H1 (cell line): Measurements from ENCODE around the gene ABHD2. TPM values are rescaled to one million over a fixed set of nuclear protein-coding genes. Genes with fewer than 3 reads are reported as not detected.

Source experiments
- CTCF ChIA-PET: fragments of 300-600 bp; sonication (Branson Sonifier 250); formaldehyde crosslinking; loops from one replicate; lab custom pipeline; 2021; ENCODE audit not compliant: partially characterized antibody; lab: Charles Lee
- POLR2A ChIA-PET: fragments of 300-600 bp; sonication (Branson Sonifier 250); formaldehyde crosslinking; loops from one replicate; lab custom pipeline; 2021; ENCODE audit warnings: inconsistent platforms; ENCODE audit not compliant: partially characterized antibody; lab: Charles Lee
- DNase-seq, 2 experiments: peaks; one replicate each; pipeline versions ENCODE4 v3.0.0 to v3.0.0-alpha.2; 2010 to 2022; ENCODE audit warnings: low spot score in 2 of 2, low read depth in 1 of 2, mixed read lengths in 1 of 2
- FAIRE-seq: peaks from 2 replicates; lab custom pipeline; 2011; peaks lifted over from hg19 to GRCh38; lab: Jason Lieb, UNC
- H2AFZ ChIP-seq: 2 replicates; pipeline ENCODE4 v1.8.1; 2012; ENCODE audit warnings: low read length, inconsistent platforms
- H2AK5ac ChIP-seq: 2 replicates; pipeline ENCODE4 v1.6.1; 2013; ENCODE audit warnings: low read depth, low read length
- H2BK120ac ChIP-seq: replicated peaks from 2 replicates; pipeline ENCODE3; 2013; ENCODE audit warnings: low read depth, low read length, inconsistent platforms
- H2BK12ac ChIP-seq: 2 replicates; pipeline ENCODE4 v1.6.1; 2013; ENCODE audit warnings: low read depth, low read length
- H2BK15ac ChIP-seq: 2 replicates; pipeline ENCODE4 v1.6.1; 2013; ENCODE audit warnings: low read length
- H2BK20ac ChIP-seq: 2 replicates; pipeline ENCODE4 v1.6.1; 2013; ENCODE audit warnings: low read length
- H2BK5ac ChIP-seq: 2 replicates; pipeline ENCODE4 v1.6.1; 2013; ENCODE audit warnings: low read depth, low read length
- H3K14ac ChIP-seq: 2 replicates; pipeline ENCODE4 v1.6.1; 2013; ENCODE audit warnings: inconsistent platforms; ENCODE audit not compliant: insufficient read length
- H3K18ac ChIP-seq: 2 replicates; pipeline ENCODE4 v1.6.1; 2013; ENCODE audit warnings: low read length; ENCODE audit errors: extremely low read depth
- H3K23ac ChIP-seq: 2 replicates; pipeline ENCODE4 v1.6.1; 2013; ENCODE audit warnings: inconsistent platforms; ENCODE audit not compliant: insufficient read length
- H3K23me2 ChIP-seq: 2 replicates; pipeline ENCODE4 v1.6.1; 2013; ENCODE audit warnings: low read depth, low read length
- H3K27ac ChIP-seq: 2 replicates; pipeline ENCODE4 v1.6.1; 2011; ENCODE audit warnings: low read depth, low read length, inconsistent platforms
- H3K27me3 ChIP-seq, 4 experiments: replicated peaks in 1 of 4; 1 replicate in 1 of 4; 2 replicates in 3 of 4; pipeline versions ENCODE4 v1.6.1 to v1.8.1; 2011 to 2013; ENCODE audit warnings: low read length in 3 of 4, mild to moderate bottlenecking in 3 of 4, inconsistent platforms in 2 of 4, mixed read lengths in 2 of 4, moderate library complexity in 1 of 4; ENCODE audit not compliant: control insufficient read depth in 3 of 4, insufficient read depth in 3 of 4; ENCODE audit errors: extremely low read depth in 1 of 4
- H3K36me3 ChIP-seq, 4 experiments: 2 replicates each; pipeline versions ENCODE4 v1.6.1 to v1.8.1; 2011 to 2013; ENCODE audit warnings: mild to moderate bottlenecking in 4 of 4, low read length in 3 of 4, moderate library complexity in 2 of 4, control low read depth in 1 of 4, inconsistent platforms in 1 of 4; ENCODE audit not compliant: insufficient read depth in 4 of 4, control insufficient read depth in 2 of 4
- H3K4ac ChIP-seq: replicated peaks from 2 replicates; pipeline ENCODE3; 2013; ENCODE audit warnings: low read length, low read depth, mixed read lengths, inconsistent platforms; ENCODE audit not compliant: insufficient read length
- H3K4me1 ChIP-seq, 4 experiments: replicated peaks in 1 of 4; 1 replicate in 1 of 4; 2 replicates in 3 of 4; pipeline versions ENCODE4 v1.6.1 to v1.8.1; 2011 to 2013; ENCODE audit warnings: low read length in 3 of 4, inconsistent platforms in 2 of 4, mixed read lengths in 1 of 4; ENCODE audit not compliant: insufficient read depth in 4 of 4, control insufficient read depth in 3 of 4
- H3K4me2 ChIP-seq, 2 experiments: 2 replicates each; pipeline versions ENCODE4 v1.6.1 to v1.8.1; 2011 to 2013; ENCODE audit warnings: low read depth in 2 of 2, low read length in 2 of 2, control low read depth in 1 of 2, inconsistent platforms in 1 of 2, mild to moderate bottlenecking in 1 of 2; ENCODE audit not compliant: insufficient read depth in 1 of 2
- H3K4me3 ChIP-seq, 4 experiments: fragments of 200-600, 300-600 bp in 1 of 4; sonication (generic), shearing (Covaris generic), sonication (Bioruptor Twin) in 1 of 4; 2 replicates each; pipeline versions ENCODE4 v1.5.1 to v1.8.1; 2011 to 2016; ENCODE audit warnings: low read length in 4 of 4, low read depth in 3 of 4, control low read depth in 2 of 4, inconsistent platforms in 2 of 4, mild to moderate bottlenecking in 2 of 4, mixed read lengths in 1 of 4, moderate library complexity in 1 of 4; ENCODE audit not compliant: insufficient read depth in 2 of 4; ENCODE audit errors: extremely low read depth in 1 of 4
- H3K56ac ChIP-seq: replicated peaks from 2 replicates; pipeline ENCODE3; 2013; ENCODE audit warnings: low read depth, mild to moderate bottlenecking, mixed read lengths, low read length, inconsistent platforms; ENCODE audit not compliant: insufficient read length
- H3K79me1 ChIP-seq: 2 replicates; pipeline ENCODE4 v1.6.1; 2013; ENCODE audit warnings: low read depth, low read length, control low read depth
- H3K79me2 ChIP-seq, 2 experiments: 2 replicates each; pipeline versions ENCODE4 v1.6.1 to v1.8.1; 2012 to 2013; ENCODE audit warnings: low read length in 2 of 2, mild to moderate bottlenecking in 2 of 2, inconsistent platforms in 1 of 2; ENCODE audit not compliant: insufficient read depth in 2 of 2, control insufficient read depth in 1 of 2
- H3K9ac ChIP-seq, 4 experiments: replicated peaks in 1 of 4; 1 replicate in 1 of 4; 2 replicates in 3 of 4; pipeline versions ENCODE4 v1.6.1 to v1.8.1; 2011 to 2013; ENCODE audit warnings: low read depth in 3 of 4, low read length in 3 of 4, control low read depth in 2 of 4, mild to moderate bottlenecking in 2 of 4, moderate library complexity in 2 of 4, inconsistent platforms in 1 of 4; ENCODE audit errors: extremely low read depth in 1 of 4
- H3K9me3 ChIP-seq, 2 experiments: 2 replicates each; pipeline versions ENCODE4 v1.6.1 to v1.8.1; 2012 to 2013; ENCODE audit warnings: mild to moderate bottlenecking in 2 of 2, moderate library complexity in 2 of 2, control low read depth in 1 of 2, inconsistent platforms in 1 of 2, low read depth in 1 of 2, low read length in 1 of 2, mixed read lengths in 1 of 2; ENCODE audit not compliant: insufficient read depth in 2 of 2
- H4K20me1 ChIP-seq, 2 experiments: replicated peaks in 1 of 2; 2 replicates each; pipeline versions ENCODE3 to v1.8.1; 2011 to 2013; ENCODE audit warnings: inconsistent platforms in 2 of 2, low read length in 2 of 2, mild to moderate bottlenecking in 1 of 2; ENCODE audit not compliant: insufficient read depth in 2 of 2, control insufficient read depth in 1 of 2
- H4K5ac ChIP-seq: 2 replicates; pipeline ENCODE4 v1.6.1; 2013; ENCODE audit warnings: low read length, low read depth, mixed read lengths, inconsistent platforms; ENCODE audit not compliant: insufficient read length
- H4K8ac ChIP-seq: 2 replicates; pipeline ENCODE4 v1.8.0; 2013; ENCODE audit warnings: mild to moderate bottlenecking, moderate library complexity, low read length, inconsistent platforms; ENCODE audit not compliant: insufficient read depth; ENCODE audit errors: extremely low read depth
- H4K91ac ChIP-seq: replicated peaks from 2 replicates; pipeline ENCODE3; 2013; ENCODE audit warnings: low read length, mixed read lengths, inconsistent platforms; ENCODE audit not compliant: insufficient read length
- CHD2 ChIP-seq: IDR thresholded peaks from 2 replicates; pipeline ENCODE4 v1.6.1; 2012; ENCODE audit warnings: low read length, improper control_type of control experiment
- EGR1 ChIP-seq: IDR thresholded peaks from 2 replicates; pipeline ENCODE4 v1.6.1; 2011; ENCODE audit warnings: low read depth, low read length, borderline replicate concordance
- HDAC2 ChIP-seq, 2 experiments: fragments of 300-600 bp in 1 of 2; sonication (generic) in 1 of 2; IDR thresholded peaks; 2 replicates each; pipeline ENCODE4 v1.6.1; 2011 to 2012; ENCODE audit warnings: low read depth in 2 of 2, low read length in 2 of 2, mild to moderate bottlenecking in 2 of 2, moderate library complexity in 2 of 2, borderline replicate concordance in 1 of 2, inconsistent platforms in 1 of 2
- KDM4A ChIP-seq: IDR thresholded peaks from one replicate; pipeline ENCODE4 v1.7.1; 2012; ENCODE audit warnings: low read depth, mild to moderate bottlenecking, moderate library complexity, low read length, inconsistent platforms; ENCODE audit not compliant: severe bottlenecking
- NRF1 ChIP-seq: IDR thresholded peaks from 2 replicates; pipeline ENCODE4 v1.6.1; 2011; ENCODE audit warnings: mild to moderate bottlenecking, low read depth, low read length, improper control_type of control experiment
- POU5F1 ChIP-seq: IDR thresholded peaks from 2 replicates; pipeline ENCODE4 v1.6.1; 2011; ENCODE audit warnings: low read depth, mild to moderate bottlenecking, low read length, moderate library complexity
- RAD21 ChIP-seq, 2 experiments: IDR thresholded peaks in 1 of 2; conservative IDR thresholded peaks in 1 of 2; 2 replicates each; pipeline ENCODE4 v1.6.1; 2011; ENCODE audit warnings: low read depth in 2 of 2, low read length in 2 of 2, improper control_type of control experiment in 1 of 2, inconsistent platforms in 1 of 2, mild to moderate bottlenecking in 1 of 2, moderate library complexity in 1 of 2
- SP1 ChIP-seq: IDR thresholded peaks from 2 replicates; pipeline ENCODE4 v1.6.1; 2011; ENCODE audit warnings: low read depth, low read length
- SUZ12 ChIP-seq: fragments of 200-600 bp; sonication (generic); IDR thresholded peaks from 2 replicates; pipeline ENCODE4 v1.6.1; 2012; ENCODE audit warnings: mild to moderate bottlenecking, inconsistent platforms, low read length, moderate library complexity, mixed read lengths
- ZNF274 ChIP-seq: IDR thresholded peaks from 2 replicates; pipeline ENCODE4 v1.7.0; 2012; ENCODE audit warnings: low read length, borderline replicate concordance; ENCODE audit errors: extremely low read depth
- WGBS, 2 experiments: shearing (Covaris generic) in 1 of 2; methylation state at CpG; one replicate each; pipeline versions ENCODE4 v1.1.6 to v1.1.7; 2013 to 2015; ENCODE audit warnings: low lambda C conversion rate in 2 of 2, mixed read lengths in 2 of 2, inconsistent platforms in 1 of 2, low coverage in 1 of 2, missing lambda C conversion rate in 1 of 2; ENCODE audit not compliant: insufficient replicate concordance in 2 of 2, insufficient coverage in 1 of 2, insufficient read length in 1 of 2; ENCODE audit errors: extremely low coverage in 1 of 2, missing lambda C conversion rate in 1 of 2; 5-methylcytosine and 5-hydroxymethylcytosine counted together
- polyA plus RNA-seq, 7 experiments: library from polyadenylated mRNA; depleted of rRNA in 3 of 7; stranded (reverse) in 5 of 7; unstranded in 2 of 7; fragments of >200 nt in 5 of 7; fragments of 200-250 nt in 2 of 7; gene quantifications; 1 replicate in 5 of 7; 2 replicates in 1 of 7; 4 replicates in 1 of 7; pipeline versions ENCODE4 v1.2.1 to v1.2.3, GENCODE V29; 2011 to 2013; ENCODE audit warnings: missing spikeins in 2 of 7, mixed read lengths in 2 of 7
- total RNA-seq: library from RNA; stranded (reverse); fragmentation: NEBNext Ultra II Directional; extraction: Animal tissue kit (Norgen Biotek cat#: 25700); gene quantifications from 2 replicates; pipeline ENCODE4 v1.2.1, GENCODE V29; 2021
- TF ChIP-seq, protein P1 (sequence below): IDR thresholded peaks from 2 replicates; pipeline ENCODE4 v1.6.1; 2012; ENCODE audit warnings: inconsistent platforms
- TF ChIP-seq, protein P2 (sequence below): IDR thresholded peaks from 2 replicates; pipeline ENCODE4 v1.6.1; 2011; ENCODE audit warnings: low read depth, mild to moderate bottlenecking, low read length; ENCODE audit not compliant: insufficient read depth

ABHD2 gene
- total and polyA plus RNA-seq, 2 of the 8 experiments (the other 6 are each of a cell fraction or from before 2014, with no cell fraction given), result 9.1 to 23.7 TPM

DNA sequence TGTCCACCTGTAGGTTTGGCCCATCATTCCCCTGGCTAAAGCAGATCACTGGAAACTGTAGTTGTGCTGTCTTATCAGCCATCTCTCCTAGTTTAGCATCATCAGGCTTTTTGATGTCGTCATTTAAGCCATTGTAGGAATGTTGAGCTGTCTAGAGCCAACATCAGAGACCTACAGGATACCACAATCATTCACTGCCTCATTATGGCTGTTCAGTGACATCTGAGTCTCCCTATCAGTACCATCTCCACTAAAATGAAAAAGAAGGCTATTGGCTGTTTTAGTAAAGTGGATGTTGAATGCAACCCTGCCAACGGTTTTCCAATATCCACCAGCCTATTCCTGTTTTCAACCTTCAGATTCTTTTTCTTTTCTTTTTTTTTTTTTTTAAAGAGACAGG is 103.9 kb downstream of the ABHD2 start:
- H3K18ac ChIP-seq, result no peak overlapping the region
- no peak overlapping the region for H3K9ac ChIP-seq
- no peak overlapping the region for H2BK5ac ChIP-seq
- H3K9me3 ChIP-seq, result no peaks in the 10 kb centered on the region
- POLR2A ChIA-PET, result no interaction called here
- no peak overlapping the region for H3K4me3 ChIP-seq
- H3K4me1 ChIP-seq, result peaks cover 0 to 7% (median 2%) of the 10 kb centered on the region in 4 experiments; a peak in 4 of 7 replicates
- no peak overlapping the region for H3K4ac ChIP-seq
- H3K14ac ChIP-seq, result no peak overlapping the region
- H3K4me2 ChIP-seq, result no peak overlapping the region
- peaks cover 0 to 2% of the 10 kb centered on the region in 2 experiments for H4K20me1 ChIP-seq
- H4K5ac ChIP-seq, result no peak overlapping the region
- no peak overlapping the region for H2BK15ac ChIP-seq
- FAIRE-seq (no peak), DNase-seq (no peak)
- no peak overlapping the region for H4K91ac ChIP-seq
- no peak overlapping the region for H3K27ac ChIP-seq
- no peak overlapping the region for H2BK120ac ChIP-seq
- CTCF ChIA-PET, result interaction anchor here (1.2 to 5.5 kb wide), 2 partner anchors 14 to 135 kb away, joined by 3 to 36 read pairs; no protein-coding TSS in a partner anchor
- no peak overlapping the region for H2BK12ac ChIP-seq
- no peaks in the 10 kb centered on the region for H3K79me2 ChIP-seq
- H3K79me1 ChIP-seq, result no peaks in the 10 kb centered on the region
- no peak overlapping the region for H2AFZ ChIP-seq
- H3K56ac ChIP-seq, result no peak overlapping the region
- no peaks in the 10 kb centered on the region for H3K23me2 ChIP-seq
- H3K23ac ChIP-seq, result no peak overlapping the region
- H2AK5ac ChIP-seq, result no peak overlapping the region
- H3K36me3 ChIP-seq, result peaks cover 0 to 4% (median 2%) of the 10 kb centered on the region in 4 experiments; a peak in 2 of 8 replicates
- H3K27me3 ChIP-seq, result no peaks in the 10 kb centered on the region
- 85% methylated on average over 2 of the region's 2 CpGs; no CpG with 5 or more reads in 1 of the 2 experiments for WGBS, 2 experiments
- no peak overlapping the region for H2BK20ac ChIP-seq
- H4K8ac ChIP-seq, result no peak overlapping the region
- TF ChIP-seq RAD21 (IDR thresholded peaks at IDR 0.05 in 1 of 2, conservative IDR thresholded peaks at IDR 0.05 in 1 of 2; ENCODE audit: low read depth in 2 of 2, low read length in 2 of 2) (no peak), SUZ12 (no peak), CHD2 (no peak), HDAC2 (IDR thresholded peaks at IDR 0.05; ENCODE audit: borderline replicate concordance in 1 of 2, low read depth in 2 of 2, low read length in 2 of 2) (no peak), SP1 (no peak), NRF1 (no peak), POU5F1 (no peak), EGR1 (no peak), ZNF274 (no peak), KDM4A (no peak)
- TF ChIP-seq, protein P1, sequence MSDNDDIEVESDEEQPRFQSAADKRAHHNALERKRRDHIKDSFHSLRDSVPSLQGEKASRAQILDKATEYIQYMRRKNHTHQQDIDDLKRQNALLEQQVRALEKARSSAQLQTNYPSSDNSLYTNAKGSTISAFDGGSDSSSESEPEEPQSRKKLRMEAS, result no peak
- TF ChIP-seq, protein P2, sequence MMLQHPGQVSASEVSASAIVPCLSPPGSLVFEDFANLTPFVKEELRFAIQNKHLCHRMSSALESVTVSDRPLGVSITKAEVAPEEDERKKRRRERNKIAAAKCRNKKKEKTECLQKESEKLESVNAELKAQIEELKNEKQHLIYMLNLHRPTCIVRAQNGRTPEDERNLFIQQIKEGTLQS, result no peak
